HEK293T (cell line): Measurements from ENCODE around the gene MDM2.

Experiments used
- CTCF ChIA-PET: fragments of 350-600 bp; formaldehyde crosslinking; extraction: SDS; loops from one replicate; lab custom pipeline; 2021; ENCODE audit warnings: antibody characterized with exemption, inconsistent platforms; lab: Yijun Ruan, JAX
- POLR2A ChIA-PET: fragments of 350-600 bp; formaldehyde crosslinking; extraction: SDS; loops from one replicate; lab custom pipeline; 2020; ENCODE audit warnings: antibody characterized with exemption, inconsistent platforms; lab: Yijun Ruan, JAX
- DNase-seq: peaks from one replicate; pipeline ENCODE4 v3.0.0; 2012; ENCODE audit warnings: mixed read lengths; ENCODE audit errors: extremely low spot score
- ARNT ChIP-seq: fragments of 450-650 bp; IDR thresholded peaks from 2 replicates; pipeline ENCODE4 v1.6.1; 2017; ENCODE audit warnings: mild to moderate bottlenecking
- BHLHE40 ChIP-seq: fragments of 450-650 bp; IDR thresholded peaks from 2 replicates; pipeline ENCODE4 v1.6.1; 2016; ENCODE audit warnings: mild to moderate bottlenecking, moderate library complexity, borderline replicate concordance
- CTBP1 ChIP-seq: fragments of 450-650 bp; IDR thresholded peaks from 2 replicates; pipeline ENCODE4 v1.6.1; 2016; ENCODE audit warnings: borderline replicate concordance
- ELF4 ChIP-seq: fragments of 450-650 bp; IDR thresholded peaks from 2 replicates; pipeline ENCODE4 v1.6.1; 2017; ENCODE audit warnings: antibody characterized with exemption
- FOXA1 ChIP-seq: fragments of 450-650 bp; IDR thresholded peaks from 2 replicates; pipeline ENCODE4 v1.6.1; 2016; ENCODE audit warnings: mild to moderate bottlenecking
- FOXK2 ChIP-seq: fragments of 450-650 bp; IDR thresholded peaks from 2 replicates; pipeline ENCODE4 v1.6.1; 2016; ENCODE audit warnings: mild to moderate bottlenecking
- FOXM1 ChIP-seq: fragments of 450-650 bp; IDR thresholded peaks from 2 replicates; pipeline ENCODE4 v1.6.1; 2017; ENCODE audit warnings: mild to moderate bottlenecking, borderline replicate concordance
- HDGF ChIP-seq: fragments of 450-650 bp; IDR thresholded peaks from 2 replicates; pipeline ENCODE4 v1.6.1; 2017; ENCODE audit warnings: antibody characterized with exemption, borderline replicate concordance
- L3MBTL2 ChIP-seq: fragments of 450-650 bp; conservative IDR thresholded peaks from 2 replicates; pipeline ENCODE4 v1.6.1; 2016; ENCODE audit warnings: mild to moderate bottlenecking
- LEF1 ChIP-seq: fragments of 450-650 bp; IDR thresholded peaks from 2 replicates; pipeline ENCODE4 v1.6.1; 2017; ENCODE audit warnings: mild to moderate bottlenecking, borderline replicate concordance
- NFRKB ChIP-seq: fragments of 450-650 bp; IDR thresholded peaks from 2 replicates; pipeline ENCODE4 v1.6.1; 2016; ENCODE audit warnings: mild to moderate bottlenecking, moderate library complexity
- PKNOX1 ChIP-seq: fragments of 450-650 bp; IDR thresholded peaks from 2 replicates; pipeline ENCODE4 v1.6.1; 2016
- SP1 ChIP-seq: fragments of 450-650 bp; IDR thresholded peaks from 2 replicates; pipeline ENCODE4 v1.6.1; 2017
- SUZ12 ChIP-seq: fragments of 450-650 bp; IDR thresholded peaks from 2 replicates; pipeline ENCODE4 v1.6.1; 2016; ENCODE audit warnings: mild to moderate bottlenecking
- TARDBP ChIP-seq: fragments of 450-650 bp; IDR thresholded peaks from 2 replicates; pipeline ENCODE4 v1.6.1; 2016
- ZNF384 ChIP-seq: fragments of 450-650 bp; IDR thresholded peaks from 2 replicates; pipeline ENCODE4 v1.6.1; 2016

The MDM2 gene

GRCh38 chr12:68807576-68808387 lies at the start of gene MDM2:
Gene MDM2 (plus strand): TSS chr12:68808177. CDS start chr12:68808478, 301 bp downstream.
- TF ChIP-seq LEF1 (no peak), FOXM1 (no peak), FOXA1 (no peak), PKNOX1 (peak; percentile 77), CTBP1 (no peak; the same call in 1 of the 2 replicates), SUZ12 (no peak), ELF4 (peak; percentile 16; the same call in 1 of the 2 replicates)
- ChIA-PET CTCF (no interaction called here), POLR2A (interaction anchor here (0.6 to 3.2 kb wide), 14 partner anchors 8 to 62 kb away, joined by 3 to 44 read pairs (median 3); partner anchors contain the start of gene SLC35E3)
- DNase-seq = peak; percentile 89

- ChIA-PET POLR2A (no interaction called here), CTCF (no interaction called here)
- no peak for DNase-seq
- TF ChIP-seq ELF4 = no peak
- TF ChIP-seq FOXA1 = no peak
- TF ChIP-seq ZNF384 = no peak
- no peak for TF ChIP-seq LEF1
- no peak for TF ChIP-seq TARDBP
- TF ChIP-seq ARNT = no peak
Measured at GRCh38 chr12:68759852-68760251, 48.1 kb upstream of the MDM2 start.

GRCh38 chr12:68760806-68761441 lies 47.1 kb upstream of the MDM2 start:
- TF ChIP-seq ELF4 (no peak), HDGF (no peak), SUZ12 (no peak), CTBP1 (no peak), L3MBTL2 (no peak), LEF1 (no peak), ARNT (no peak), FOXM1 (no peak), FOXA1 (no peak), BHLHE40 (no peak)
- POLR2A ChIA-PET = no interaction called here
- no peak for DNase-seq
- CTCF ChIA-PET = no interaction called here

GRCh38 chr12:68761442-68761812 lies 46.5 kb upstream of the MDM2 start:
- ChIA-PET POLR2A (no interaction called here), CTCF (no interaction called here)
- DNase-seq = no peak
- TF ChIP-seq HDGF (no peak), SUZ12 (no peak), NFRKB (no peak), ARNT (no peak), ELF4 (no peak)

GRCh38 chr12:68761901-68762630 lies 45.9 kb upstream of the MDM2 start:
- ChIA-PET POLR2A (no interaction called here), CTCF (no interaction called here)
- DNase-seq = no peak
- TF ChIP-seq FOXK2 (no peak), ELF4 (no peak), FOXA1 (no peak), SUZ12 (no peak), FOXM1 (no peak), ZNF384 (no peak), NFRKB (no peak), TARDBP (no peak), ARNT (no peak), CTBP1 (no peak), LEF1 (no peak)

GRCh38 chr12:68762691-68763090 lies 45.3 kb upstream of the MDM2 start:
- no peak for TF ChIP-seq NFRKB
- DNase-seq = no peak
- ChIA-PET CTCF (no interaction called here), POLR2A (no interaction called here)

GRCh38 chr12:68765696-68766095 lies 42.3 kb upstream of the MDM2 start:
- ChIA-PET CTCF (no interaction called here), POLR2A (no interaction called here)
- DNase-seq = no peak
- TF ChIP-seq L3MBTL2 = no peak
- no peak for TF ChIP-seq NFRKB
- TF ChIP-seq ELF4 = no peak
- no peak for TF ChIP-seq FOXK2
- no peak for TF ChIP-seq SP1
- TF ChIP-seq CTBP1 = no peak
- no peak for TF ChIP-seq ZNF384
- no peak for TF ChIP-seq FOXA1
- no peak for TF ChIP-seq TARDBP
- TF ChIP-seq LEF1 = no peak
- TF ChIP-seq SUZ12 = no peak
- no peak for TF ChIP-seq BHLHE40
- no peak for TF ChIP-seq FOXM1
- no peak for TF ChIP-seq PKNOX1
